ENCODE data around the gene RASD2. TPM values are rescaled to one million over a fixed set of nuclear protein-coding genes. Genes with fewer than 3 reads are reported as not detected.

RASD2 gene
- total RNA-seq, 3 donors from 2014 or later (not counting 1 experiment from before 2014, with no cell fraction given), result 0.20 to 0.64 (median 0.20) TPM

GRCh38 chr22:35523167-35523947 is 17.3 kb upstream of the RASD2 start:
- H3K4me1 ChIP-seq (ENCODE audit: control insufficient read depth, insufficient read depth, low read length), result no peaks in the 10 kb centered on the region
- no peak overlapping the region for H3K27ac ChIP-seq (ENCODE audit: low read length)
- no peaks in the 10 kb centered on the region for H3K4me1 Mint-ChIP-seq
- DNase-seq (no peak), ATAC-seq (no peak)
- H3K27me3 ChIP-seq (ENCODE audit: control insufficient read depth, insufficient read depth, low read length), result no peaks in the 10 kb centered on the region
- intact Hi-C loops (cut with micrococcal nuclease), result no loop called here
- no peak overlapping the region for H3K27ac Mint-ChIP-seq
- peaks cover 5 to 16% of the 10 kb centered on the region in 2 donors for H3K27me3 Mint-ChIP-seq (ENCODE audit: low read depth in 2 of 2)
- no peaks in the 10 kb centered on the region for H3K36me3 ChIP-seq (ENCODE audit: control insufficient read depth, insufficient read depth, low read length)
- H3K4me3 Mint-ChIP-seq, result no peak overlapping the region
- WGBS (ENCODE audit: insufficient coverage), result 80% methylated on average over 16 of the region's 17 CpGs
- H3K9me3 Mint-ChIP-seq, result no peaks in the 10 kb centered on the region
- H3K36me3 Mint-ChIP-seq, result no peaks in the 10 kb centered on the region
- no peak overlapping the region for H3K4me3 ChIP-seq (ENCODE audit: low read length)
- no peaks in the 10 kb centered on the region for H3K9me3 ChIP-seq (ENCODE audit: control insufficient read depth, insufficient read depth, low read length)
- TF ChIP-seq, protein P1, sequence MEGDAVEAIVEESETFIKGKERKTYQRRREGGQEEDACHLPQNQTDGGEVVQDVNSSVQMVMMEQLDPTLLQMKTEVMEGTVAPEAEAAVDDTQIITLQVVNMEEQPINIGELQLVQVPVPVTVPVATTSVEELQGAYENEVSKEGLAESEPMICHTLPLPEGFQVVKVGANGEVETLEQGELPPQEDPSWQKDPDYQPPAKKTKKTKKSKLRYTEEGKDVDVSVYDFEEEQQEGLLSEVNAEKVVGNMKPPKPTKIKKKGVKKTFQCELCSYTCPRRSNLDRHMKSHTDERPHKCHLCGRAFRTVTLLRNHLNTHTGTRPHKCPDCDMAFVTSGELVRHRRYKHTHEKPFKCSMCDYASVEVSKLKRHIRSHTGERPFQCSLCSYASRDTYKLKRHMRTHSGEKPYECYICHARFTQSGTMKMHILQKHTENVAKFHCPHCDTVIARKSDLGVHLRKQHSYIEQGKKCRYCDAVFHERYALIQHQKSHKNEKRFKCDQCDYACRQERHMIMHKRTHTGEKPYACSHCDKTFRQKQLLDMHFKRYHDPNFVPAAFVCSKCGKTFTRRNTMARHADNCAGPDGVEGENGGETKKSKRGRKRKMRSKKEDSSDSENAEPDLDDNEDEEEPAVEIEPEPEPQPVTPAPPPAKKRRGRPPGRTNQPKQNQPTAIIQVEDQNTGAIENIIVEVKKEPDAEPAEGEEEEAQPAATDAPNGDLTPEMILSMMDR (IDR thresholded peaks at IDR 0.05), result no peak

DNA sequence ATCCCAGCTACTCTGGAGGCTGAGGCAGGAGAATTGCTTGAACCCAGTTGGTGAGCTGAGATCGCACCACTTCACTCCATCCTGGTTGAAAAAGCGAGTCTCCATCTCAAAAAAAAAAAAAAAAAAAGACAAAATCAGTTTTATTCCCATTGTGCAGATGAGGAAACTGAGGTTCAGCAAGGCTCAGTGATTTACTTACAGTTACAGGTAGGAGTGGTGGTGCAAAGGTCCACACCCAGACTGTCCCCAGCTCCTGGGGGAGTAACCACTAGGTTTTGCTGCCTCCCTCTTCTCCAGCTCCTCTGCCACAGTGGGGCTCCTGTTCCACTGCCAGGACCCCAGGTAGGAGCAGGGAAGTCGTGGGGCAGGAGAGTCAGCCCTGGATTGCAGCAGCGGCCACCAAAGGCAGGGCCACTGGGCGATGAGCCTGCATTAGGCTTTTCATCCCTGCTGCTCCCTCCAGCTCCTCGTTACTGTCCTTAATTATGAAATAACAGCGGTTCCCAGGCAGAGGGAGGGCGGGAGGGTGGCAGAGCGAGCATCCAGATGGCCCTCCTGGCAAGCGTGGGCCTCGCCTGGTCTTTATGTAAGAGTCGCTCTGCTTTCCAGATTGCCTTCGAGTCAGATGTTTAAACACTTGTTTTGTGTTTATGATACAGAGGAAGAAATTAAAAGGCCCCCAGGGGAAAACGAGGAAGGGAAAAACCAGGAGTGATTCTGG is 15.5 kb upstream of the RASD2 start:
- H3K36me3 ChIP-seq (ENCODE audit: control insufficient read depth, insufficient read depth, low read length), result no peaks in the 10 kb centered on the region
- ATAC-seq (no peak), DNase-seq (no peak)
- H3K27ac ChIP-seq (ENCODE audit: low read length), result no peak overlapping the region
- no peaks in the 10 kb centered on the region for H3K9me3 Mint-ChIP-seq
- peaks cover 2% of the 10 kb centered on the region for H3K9me3 ChIP-seq (ENCODE audit: control insufficient read depth, insufficient read depth, low read length)
- no peaks in the 10 kb centered on the region for H3K36me3 Mint-ChIP-seq
- H3K4me1 Mint-ChIP-seq, result no peaks in the 10 kb centered on the region
- intact Hi-C loops (cut with micrococcal nuclease), result no loop called here
- WGBS (ENCODE audit: insufficient coverage), result 84% methylated on average over 13 of the region's 14 CpGs
- no peaks in the 10 kb centered on the region for H3K4me1 ChIP-seq (ENCODE audit: control insufficient read depth, insufficient read depth, low read length)
- H3K27me3 ChIP-seq (ENCODE audit: control insufficient read depth, insufficient read depth, low read length), result no peaks in the 10 kb centered on the region
- H3K4me3 Mint-ChIP-seq, result no peak overlapping the region
- no peak overlapping the region for H3K27ac Mint-ChIP-seq
- no peak overlapping the region for H3K4me3 ChIP-seq (ENCODE audit: low read length)
- TF ChIP-seq, protein P1 (IDR thresholded peaks at IDR 0.05), result no peak
- H3K27me3 Mint-ChIP-seq (ENCODE audit: low read depth in 2 of 2), result peaks cover 5 to 16% of the 10 kb centered on the region in 2 donors

DNA sequence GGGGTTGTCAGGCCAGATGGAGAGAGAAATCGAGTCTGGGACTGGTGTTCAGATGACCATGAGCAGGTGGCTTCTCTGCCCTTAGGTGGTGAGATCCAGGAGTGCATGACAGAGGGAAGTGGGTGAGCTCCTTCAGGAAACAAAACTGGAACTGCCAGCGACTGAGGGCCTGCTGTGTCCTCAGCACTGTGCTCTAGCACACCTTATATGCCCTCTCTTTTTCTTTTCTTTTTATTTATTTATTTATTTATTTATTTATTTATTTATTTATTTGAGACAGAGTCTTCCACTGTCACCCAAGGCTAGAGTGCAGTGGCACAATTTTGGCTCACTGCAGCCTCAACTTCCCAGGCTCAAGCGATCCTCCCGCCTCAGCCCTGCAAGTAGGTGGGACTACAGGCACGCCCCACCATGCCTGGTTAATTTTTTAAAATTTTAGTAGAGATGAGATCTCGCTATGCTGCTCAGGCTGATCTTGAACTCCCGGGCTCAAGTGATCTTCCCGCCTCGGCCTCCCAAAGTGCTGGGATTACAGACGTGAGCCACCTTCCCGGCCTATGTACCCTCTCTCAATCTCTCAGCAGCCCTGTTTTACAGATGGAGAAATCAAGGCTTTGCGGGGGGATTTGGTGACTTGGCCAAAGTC is 14.8 kb upstream of the RASD2 start:
- no peak overlapping the region for H3K27ac Mint-ChIP-seq

More for the DNA sequence above, 14.8 kb upstream of the RASD2 start:
- no peaks in the 10 kb centered on the region for H3K9me3 Mint-ChIP-seq
- Histone ChIP-seq H3K36me3 (ENCODE audit: control insufficient read depth, insufficient read depth, low read length) (no peaks in the 10 kb centered on the region), H3K4me1 (ENCODE audit: control insufficient read depth, insufficient read depth, low read length) (no peaks in the 10 kb centered on the region), H3K4me3 (ENCODE audit: low read length) (no peak overlapping the region), H3K27ac (ENCODE audit: low read length) (no peak overlapping the region), H3K9me3 (ENCODE audit: control insufficient read depth, insufficient read depth, low read length) (peaks cover 2% of the 10 kb centered on the region), H3K27me3 (ENCODE audit: control insufficient read depth, insufficient read depth, low read length) (no peaks in the 10 kb centered on the region)
- TF ChIP-seq, protein P1 (IDR thresholded peaks at IDR 0.05), result no peak
- H3K36me3 Mint-ChIP-seq, result no peaks in the 10 kb centered on the region
- no peaks in the 10 kb centered on the region for H3K4me1 Mint-ChIP-seq
- no peak overlapping the region for H3K4me3 Mint-ChIP-seq
- peaks cover 5 to 16% of the 10 kb centered on the region in 2 donors for H3K27me3 Mint-ChIP-seq (ENCODE audit: low read depth in 2 of 2)
- DNase-seq (no peak), ATAC-seq (no peak)
- intact Hi-C loops (cut with micrococcal nuclease), result no loop called here
- WGBS (ENCODE audit: insufficient coverage), result 94% methylated on average over 11 of the region's 12 CpGs

Measured in natural killer cell (primary cell).